COLO668 (cell line): Measurements from ENCODE around the gene FOXS1.
"Not testable (repeated sequence)": the region's sequence is repeated elsewhere in the genome, so short reads cannot be mapped to it uniquely, and the experiment has no call there.

ENCODE experiments used
- DNase-seq: peaks from one replicate; lab custom pipeline; 2025; ENCODE audit not compliant: unreplicated experiment; lab: John Stamatoyannopoulos, UW

The FOXS1 gene

GRCh38 chr20:31823360-31824124 lies 21.9 kb downstream of the FOXS1 start:
- DNase-seq = no peak

GRCh38 chr20:31822421-31823330 lies 22.7 kb downstream of the FOXS1 start:
- DNase-seq = peak; percentile 76

GRCh38 chr20:31821427-31821826 lies 24.0 kb downstream of the FOXS1 start:
- DNase-seq = no peak

GRCh38 chr20:31820228-31820627 lies 25.2 kb downstream of the FOXS1 start:
- no peak for DNase-seq

GRCh38 chr20:31819083-31819784 lies 26.2 kb downstream of the FOXS1 start, which contains the start of gene MYLK2:
TSS of gene MYLK2 (plus strand) at chr20:31819356. CDS start at chr20:31819581, 225 bp downstream.
- DNase-seq = no peak

GRCh38 chr20:31818376-31818908 lies 27.0 kb downstream of the FOXS1 start:
- DNase-seq = no peak

- no peak for DNase-seq
Measured at GRCh38 chr20:31817461-31817860, 27.9 kb downstream of the FOXS1 start.

- no peak for DNase-seq
Measured at GRCh38 chr20:31816221-31816620, 29.2 kb downstream of the FOXS1 start.

- DNase-seq = no peak
Measured at GRCh38 chr20:31815408-31816188, 29.8 kb downstream of the FOXS1 start.

- not testable (repeated sequence) for DNase-seq
Measured at GRCh38 chr20:31814142-31814541, 31.3 kb downstream of the FOXS1 start.

- DNase-seq = no peak
Measured at GRCh38 chr20:31813611-31814010, 31.8 kb downstream of the FOXS1 start.

GRCh38 chr20:31811796-31812728 lies 33.3 kb downstream of the FOXS1 start:
- no peak for DNase-seq

GRCh38 chr20:31811198-31811597 lies 34.2 kb downstream of the FOXS1 start:
- no peak for DNase-seq

GRCh38 chr20:31809661-31810060 lies 35.7 kb downstream of the FOXS1 start:
- DNase-seq = no peak

- DNase-seq = no peak
Measured at GRCh38 chr20:31808481-31808880, 36.9 kb downstream of the FOXS1 start.

GRCh38 chr20:31806564-31807355 lies 38.6 kb downstream of the FOXS1 start:
- DNase-seq = no peak

GRCh38 chr20:31803552-31804291 lies 41.7 kb downstream of the FOXS1 start:
- DNase-seq = no peak

- DNase-seq = no peak
Measured at GRCh38 chr20:31801508-31801907, 43.9 kb downstream of the FOXS1 start.
